Measurements from ENCODE around the gene SLC22A2.

The SLC22A2 gene

DNA sequence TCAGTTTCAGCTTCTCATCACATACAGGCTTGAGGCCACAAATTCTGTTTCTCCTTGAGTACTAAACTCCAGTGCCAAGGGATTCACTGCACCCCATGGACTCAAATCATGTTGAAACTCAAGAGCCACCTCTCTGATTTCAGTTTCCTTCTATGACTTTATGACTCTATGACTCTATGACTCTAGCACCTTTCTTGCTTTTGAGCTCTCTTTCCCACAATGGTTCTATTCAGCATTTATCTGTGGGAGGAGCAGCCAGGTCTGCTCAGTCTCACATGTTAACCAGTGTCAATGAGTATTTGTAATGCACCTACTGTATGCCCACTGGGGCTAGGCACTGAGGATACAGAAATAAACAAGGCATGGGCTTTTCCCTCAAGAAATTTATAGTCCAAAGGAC, 14.6 kb upstream of the SLC22A2 start:
- DNase-seq: no peak

DNA sequence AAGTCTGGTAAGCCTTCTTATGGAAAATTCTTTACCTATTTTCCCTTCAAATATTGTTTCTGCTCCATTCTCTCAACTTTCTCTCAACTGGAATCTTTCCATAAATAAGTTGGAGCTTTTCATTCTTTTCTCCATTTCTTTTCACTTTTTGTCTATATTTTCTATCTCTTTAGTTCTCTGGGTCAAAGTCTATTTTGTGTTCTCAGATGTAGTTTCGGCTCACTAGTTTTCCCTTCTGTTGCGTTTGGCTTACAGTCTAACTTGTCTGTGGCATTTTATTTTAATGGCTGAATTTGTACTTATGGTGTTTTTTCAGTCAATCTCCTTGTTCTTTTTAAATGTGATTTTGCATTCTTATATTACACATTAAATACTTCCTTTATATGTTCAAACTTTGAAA, 14.1 kb upstream of the SLC22A2 start:
- DNase-seq: no peak

DNA sequence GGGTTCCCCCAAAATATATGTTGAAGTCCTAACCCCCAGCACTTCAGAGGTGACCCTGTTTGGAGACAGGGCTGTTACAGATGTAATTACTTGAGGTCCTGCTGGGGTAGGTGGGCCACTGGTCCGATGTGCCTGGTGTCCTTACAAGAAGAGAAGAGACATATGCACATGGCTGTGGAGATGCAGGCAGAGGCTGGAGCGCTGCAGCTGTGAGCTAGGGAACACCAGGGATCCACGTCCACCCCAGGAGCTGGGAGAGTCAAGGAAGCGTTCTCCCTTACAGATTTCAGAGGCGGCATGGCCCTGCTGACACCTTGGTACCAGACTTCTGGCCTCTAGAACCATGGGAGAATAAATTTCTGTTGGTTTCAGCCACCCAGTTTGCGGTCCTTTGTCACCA, 11.7 kb upstream of the SLC22A2 start:
- DNase-seq: no peak

DNA sequence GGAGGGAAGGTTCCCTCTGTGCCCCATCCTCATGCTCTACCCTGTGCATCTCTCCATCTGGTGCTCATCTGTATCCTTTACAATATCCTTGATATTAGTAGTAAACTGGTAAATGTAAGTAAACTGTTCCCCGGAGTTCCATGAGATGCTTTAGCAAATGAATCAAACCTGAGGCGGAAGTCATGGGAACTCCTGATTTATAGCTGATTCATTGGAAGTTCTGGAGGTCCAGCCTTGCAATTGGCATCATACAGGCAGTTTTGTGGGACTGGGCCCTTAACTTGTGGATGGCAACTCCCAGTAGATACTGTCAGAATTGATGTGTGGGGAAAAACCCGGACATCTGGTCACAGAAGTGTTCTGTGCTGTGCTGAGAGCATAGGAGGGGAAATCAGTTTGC, 11.2 kb upstream of the SLC22A2 start:
- no peak for DNase-seq

DNA sequence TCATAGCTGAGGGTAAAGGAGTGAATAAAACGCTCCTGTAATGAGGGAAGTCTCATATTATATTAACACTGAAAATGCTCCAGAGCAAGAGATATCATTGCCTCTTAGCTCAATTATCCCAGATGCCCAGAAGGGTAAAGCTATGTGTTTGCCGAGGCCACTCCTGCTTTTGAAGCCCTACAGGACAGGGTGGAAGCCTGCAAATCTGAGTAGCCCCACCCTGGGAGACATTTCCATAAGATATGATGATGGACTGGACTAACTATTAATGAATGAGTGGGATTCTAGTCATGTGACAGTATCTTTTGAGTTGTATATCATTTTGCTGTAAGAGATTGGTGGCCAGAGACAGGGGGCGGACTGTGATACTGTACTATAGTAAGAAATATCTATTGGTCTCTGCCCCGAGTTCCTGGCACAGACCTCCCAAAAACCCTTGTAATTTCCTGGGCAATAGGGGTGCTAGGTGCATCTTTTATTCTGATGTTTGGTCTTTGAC, 10.5 kb upstream of the SLC22A2 start:
- DNase-seq: no peak

DNA sequence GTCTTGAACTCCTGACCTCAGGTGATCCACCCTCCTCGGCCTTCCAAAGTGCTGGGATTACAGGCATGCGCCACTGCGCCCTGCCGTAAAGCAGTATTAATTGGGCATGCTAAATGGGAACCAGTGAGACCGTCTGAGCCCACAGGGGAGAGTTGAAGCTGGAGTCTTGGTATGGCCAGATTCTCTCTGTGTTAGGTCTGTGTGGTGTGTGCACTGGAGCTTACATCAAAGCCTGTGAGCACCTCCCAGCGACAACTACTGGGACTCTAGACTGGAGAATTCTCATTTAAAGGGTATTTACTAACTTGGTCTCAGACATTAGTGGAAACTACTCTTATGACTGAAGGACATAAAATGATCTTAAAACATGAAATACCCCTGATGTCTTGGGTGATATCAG, 8.5 kb upstream of the SLC22A2 start:
- no peak for DNase-seq

DNA sequence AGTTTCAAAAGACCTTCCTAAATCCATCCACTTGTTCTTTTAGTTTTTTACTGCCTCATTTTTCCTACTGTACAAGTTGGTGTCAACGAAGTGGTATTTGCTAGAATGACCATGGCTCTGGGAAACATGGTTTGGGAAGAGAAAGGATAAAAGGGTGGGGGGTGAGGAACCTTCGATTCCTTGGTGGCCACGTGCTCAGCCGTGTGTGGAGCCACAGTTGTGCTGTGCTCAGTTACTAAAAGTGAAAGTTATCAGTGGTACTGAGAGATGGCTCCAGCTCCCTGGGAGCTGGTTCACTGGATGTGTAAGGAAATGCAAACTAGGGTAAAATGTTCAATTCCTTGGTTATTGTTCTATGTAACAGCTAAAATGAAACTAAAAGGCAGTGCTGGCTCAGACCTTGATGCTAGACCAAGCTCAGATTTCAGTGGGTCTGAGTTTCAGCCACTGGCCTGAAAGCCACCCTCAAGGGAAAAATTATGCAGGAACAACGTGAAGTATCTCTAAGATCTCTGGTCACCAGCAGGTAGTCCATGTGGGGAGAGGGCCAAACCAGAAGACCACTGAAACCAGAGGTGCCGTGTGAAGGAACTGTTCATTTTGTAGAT, 7.4 kb upstream of the SLC22A2 start:
- DNase-seq: no peak

DNA sequence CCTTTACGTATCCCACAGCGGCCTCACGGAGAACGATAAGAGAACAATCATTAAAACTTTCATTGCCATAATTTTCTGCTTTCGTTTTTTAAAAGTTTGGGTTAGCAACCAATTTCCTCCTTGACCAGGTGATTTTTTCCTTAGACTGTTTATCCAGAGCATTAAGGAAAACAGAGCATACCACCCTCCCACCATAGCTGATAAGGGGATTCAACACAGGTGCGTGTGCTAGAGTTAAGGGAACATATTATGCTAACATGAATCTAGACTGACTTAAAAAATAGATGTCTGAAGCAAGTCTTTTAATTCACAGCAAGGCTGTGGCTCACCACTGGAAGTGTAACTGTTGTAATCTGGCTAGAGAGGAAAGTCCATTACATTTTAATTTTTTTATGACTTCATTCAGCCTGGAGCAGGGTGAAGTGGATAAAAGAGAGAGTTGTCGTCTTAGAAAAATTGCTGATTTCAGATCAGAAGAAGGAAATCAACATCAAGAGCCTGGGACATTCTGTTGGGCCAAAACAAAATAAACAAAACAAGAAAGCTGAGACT, 5.5 kb upstream of the SLC22A2 start:
- no peak for DNase-seq

DNA sequence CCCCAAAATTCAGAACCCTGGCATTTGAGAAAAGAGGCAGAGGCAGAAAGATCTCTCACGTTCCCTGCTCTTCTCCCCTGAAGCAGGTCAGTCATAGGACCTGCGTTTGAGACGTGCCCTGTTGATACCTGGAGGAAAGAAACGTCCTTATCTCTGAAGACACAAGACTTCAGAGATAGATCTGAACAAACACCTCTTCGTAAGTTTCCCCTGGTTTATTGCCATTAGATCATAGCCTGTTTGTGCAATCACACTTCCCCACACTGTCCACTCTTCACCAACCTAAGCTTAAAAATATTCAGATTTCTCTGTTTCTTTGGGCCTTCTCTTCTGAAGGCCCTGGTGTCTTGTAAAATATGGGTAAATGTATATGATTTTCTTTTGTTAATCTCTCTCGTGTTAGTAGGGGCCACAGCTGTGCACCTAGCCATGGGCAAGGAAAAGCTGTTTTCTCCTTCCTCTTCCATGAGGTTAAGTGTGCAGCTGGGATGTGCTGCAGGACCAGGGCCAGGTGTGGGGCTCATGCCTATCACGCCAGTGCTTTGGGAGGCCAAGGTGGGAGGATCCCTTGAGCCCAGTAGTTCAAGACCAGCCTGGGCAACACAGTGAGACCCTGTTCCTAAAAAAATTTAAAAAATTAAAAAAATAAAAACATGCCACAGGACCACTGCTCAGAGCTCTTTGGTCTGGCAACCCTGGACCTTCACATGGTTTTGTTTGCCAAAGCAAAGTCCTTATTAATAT, 4.7 kb upstream of the SLC22A2 start:
- no peak for DNase-seq

DNA sequence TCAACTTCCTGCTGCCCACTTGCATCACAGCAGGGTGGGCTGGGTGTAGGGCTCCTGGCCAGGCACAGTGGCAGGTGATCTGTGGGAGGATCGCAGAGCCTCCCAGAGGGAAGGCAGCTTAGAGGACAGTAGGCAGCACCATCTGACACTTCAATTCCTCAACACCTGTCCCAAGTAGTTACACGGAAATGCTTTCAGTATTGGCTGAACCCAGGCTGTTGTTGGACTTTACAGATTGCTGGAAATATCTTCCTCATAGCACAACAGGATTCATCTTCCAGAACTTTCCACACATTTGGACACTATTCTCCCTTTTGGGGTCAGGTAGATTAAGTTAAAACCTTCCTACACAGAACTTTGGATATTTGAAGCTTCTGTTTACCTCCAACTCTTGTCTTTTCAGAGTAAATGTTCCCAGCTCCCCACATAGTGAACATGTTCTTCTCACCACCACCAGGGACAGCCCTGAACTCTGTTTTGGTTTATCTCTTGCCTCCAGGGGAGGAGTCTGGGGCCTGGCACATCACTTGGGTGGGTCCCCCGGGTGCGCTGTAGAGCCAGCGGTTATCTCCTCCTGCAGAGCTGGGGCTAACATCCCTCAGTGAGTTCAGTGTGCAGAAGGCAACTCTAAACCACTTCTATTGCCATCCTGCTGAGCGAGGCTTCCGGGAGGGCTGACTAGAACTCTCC, 3.5 kb upstream of the SLC22A2 start:
- no peak for DNase-seq

DNA sequence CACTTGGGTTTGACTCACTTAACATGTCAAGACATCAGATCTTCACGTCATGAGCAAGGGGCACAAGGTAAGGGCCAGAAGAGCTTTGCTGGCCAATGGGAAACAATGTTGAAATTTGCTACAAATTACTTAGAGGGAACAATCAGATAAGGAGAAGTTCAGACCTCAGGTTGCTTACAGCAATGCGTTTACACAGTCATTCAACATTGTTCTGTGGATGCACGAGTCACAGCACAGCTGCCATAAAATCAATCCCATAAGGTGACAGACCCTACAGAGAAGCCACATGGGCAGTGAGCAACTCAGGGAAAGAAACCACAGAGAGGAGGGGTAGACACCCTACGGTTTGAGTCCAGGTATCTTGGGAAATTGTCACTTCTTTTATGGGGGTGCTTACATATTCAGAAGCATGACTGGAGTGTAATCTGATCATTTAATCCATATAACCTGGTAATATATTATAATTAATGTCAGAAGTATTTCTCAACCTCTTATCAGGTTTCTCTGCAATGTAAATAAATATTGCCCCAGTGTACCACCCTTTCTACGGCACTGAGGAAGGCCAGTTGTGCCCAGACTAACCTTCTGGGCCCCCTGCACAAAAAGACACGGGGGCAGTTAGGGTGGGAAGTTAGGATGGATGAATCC, 2.3 kb upstream of the SLC22A2 start:
- no peak for DNase-seq

DNA sequence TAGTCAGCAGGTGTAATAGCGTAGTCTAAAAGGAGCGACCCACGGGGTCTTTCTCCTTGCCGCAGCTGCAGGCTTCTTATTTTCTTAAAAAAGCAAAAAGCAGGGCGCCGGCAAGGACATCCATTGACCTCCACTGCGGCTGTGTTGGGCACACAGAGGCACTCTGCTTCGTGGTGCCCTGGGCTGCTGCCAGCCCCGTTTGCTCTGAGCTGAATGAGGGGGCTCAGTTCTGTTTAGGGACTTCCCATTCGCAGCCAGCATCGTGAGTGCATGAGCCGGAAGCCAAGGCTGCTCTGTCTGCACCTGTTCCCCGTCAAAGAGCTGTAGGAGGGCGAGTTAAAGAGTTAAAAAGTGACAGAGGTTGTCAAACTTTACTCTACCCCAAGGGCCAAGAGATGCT, 1.7 kb upstream of the SLC22A2 start:
- DNase-seq: no peak

DNA sequence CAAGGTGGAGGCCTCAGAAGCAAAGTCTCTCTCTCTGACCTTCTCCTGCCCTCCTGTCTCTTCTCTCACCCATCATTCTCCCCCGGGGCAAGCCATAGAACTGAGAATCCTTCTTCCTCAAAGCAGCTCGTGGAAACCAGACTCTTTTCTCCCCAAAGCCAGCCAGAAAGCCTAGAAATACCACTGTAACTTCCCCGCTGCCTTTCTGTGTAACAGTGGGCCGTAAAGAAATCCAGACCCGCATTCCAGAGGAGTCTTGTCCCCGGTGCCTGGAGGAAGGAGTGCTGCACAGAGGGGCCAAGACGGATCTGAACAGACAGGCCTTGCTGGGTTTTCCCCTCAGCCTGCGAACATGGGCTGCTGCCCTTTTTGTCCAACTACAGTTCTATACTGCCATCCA, 977 bp upstream of the SLC22A2 start:
- no peak for DNase-seq

DNA sequence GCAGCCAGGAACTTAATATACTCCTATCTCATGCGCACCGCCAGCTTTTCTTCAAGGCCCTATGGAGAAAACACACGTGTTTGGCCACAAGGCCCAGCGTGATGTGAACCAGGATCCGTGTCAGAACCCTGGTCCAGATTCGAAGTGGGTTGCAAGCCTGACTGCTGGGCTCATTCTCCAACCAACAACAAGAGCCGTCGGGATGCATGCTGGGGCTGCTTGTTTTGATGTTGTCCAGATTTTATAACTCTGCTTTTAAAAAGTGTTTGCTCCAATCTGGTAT, 463 bp upstream of the SLC22A2 start:
- no peak for DNase-seq

DNA sequence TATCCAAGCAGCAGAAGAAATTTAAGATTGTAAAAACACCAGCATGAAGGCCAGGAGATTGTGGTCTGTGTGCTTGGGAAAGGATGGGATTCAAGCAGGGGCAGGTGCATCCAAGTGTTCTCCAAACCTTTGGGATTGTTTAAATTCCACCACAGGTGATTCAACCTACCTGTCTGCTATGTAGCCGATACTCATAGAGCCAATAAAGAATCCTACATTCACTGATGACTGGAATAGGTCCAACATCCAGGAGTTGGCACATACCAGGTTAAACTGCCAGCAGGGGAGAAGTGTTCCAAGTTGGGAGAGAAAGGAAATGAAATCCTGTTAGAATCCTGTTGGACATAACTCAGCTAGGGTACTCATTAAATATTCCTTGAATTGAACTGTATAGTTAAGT, 2.2 kb downstream of the SLC22A2 start:
- DNase-seq: no peak

DNA sequence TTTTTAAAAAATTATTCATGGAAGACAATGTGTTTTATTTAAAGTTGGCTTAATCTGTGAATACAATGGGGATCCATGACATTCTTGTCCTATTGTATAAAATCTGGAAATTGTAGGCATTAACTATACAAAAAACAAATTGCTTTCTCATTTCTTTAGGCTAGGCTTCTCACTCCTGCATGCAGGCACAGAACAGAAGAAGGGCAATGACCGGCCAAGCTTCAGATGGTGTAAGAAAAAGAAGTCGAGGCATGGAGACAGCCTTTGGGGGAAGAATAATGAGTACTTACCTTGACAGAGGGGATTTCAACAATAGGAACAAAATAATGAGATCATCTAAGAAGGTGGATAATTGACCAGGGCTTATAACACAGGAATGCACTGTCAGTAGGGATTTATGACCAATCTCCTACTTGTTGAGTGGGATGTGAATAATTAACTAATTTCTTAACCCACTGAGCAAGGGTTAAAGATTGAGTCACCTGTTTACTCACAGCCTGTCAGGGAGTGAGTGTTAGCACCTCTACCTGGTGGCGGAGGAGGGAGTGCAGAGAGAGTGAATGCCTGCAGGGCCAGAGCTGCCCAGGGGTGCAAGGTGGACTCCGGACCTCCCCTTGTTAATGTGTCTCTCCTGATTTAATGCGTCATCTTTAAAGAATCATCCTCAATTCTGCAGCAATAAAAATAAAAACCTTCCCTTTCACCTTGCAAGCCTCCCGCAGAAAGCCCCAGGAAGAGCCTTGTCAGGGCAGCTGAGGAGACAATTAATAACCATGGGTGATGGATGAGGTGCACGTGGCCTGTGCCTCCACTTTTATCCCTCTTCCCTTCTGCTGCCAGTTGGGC, 3.9 kb downstream of the SLC22A2 start:
- DNase-seq: no peak

DNA sequence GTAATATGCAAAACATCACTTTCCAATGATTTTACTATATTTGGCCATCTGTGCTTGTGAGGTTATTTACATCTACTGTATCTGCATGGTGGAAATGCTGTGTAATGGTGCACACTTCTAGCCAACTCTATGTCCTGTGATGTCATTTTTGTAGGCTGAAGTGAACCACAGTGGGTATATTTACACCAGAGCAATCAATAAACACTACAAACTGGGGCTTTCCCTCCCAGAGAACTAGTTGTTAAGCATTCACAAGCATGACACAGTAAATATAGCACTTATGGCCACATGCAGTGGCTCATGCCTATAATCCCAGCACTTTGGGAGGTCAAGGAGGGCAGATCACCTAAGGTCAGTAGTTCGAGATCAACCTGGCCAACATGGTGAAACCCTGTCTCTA, 4.9 kb downstream of the SLC22A2 start:
- no peak for DNase-seq

DNA sequence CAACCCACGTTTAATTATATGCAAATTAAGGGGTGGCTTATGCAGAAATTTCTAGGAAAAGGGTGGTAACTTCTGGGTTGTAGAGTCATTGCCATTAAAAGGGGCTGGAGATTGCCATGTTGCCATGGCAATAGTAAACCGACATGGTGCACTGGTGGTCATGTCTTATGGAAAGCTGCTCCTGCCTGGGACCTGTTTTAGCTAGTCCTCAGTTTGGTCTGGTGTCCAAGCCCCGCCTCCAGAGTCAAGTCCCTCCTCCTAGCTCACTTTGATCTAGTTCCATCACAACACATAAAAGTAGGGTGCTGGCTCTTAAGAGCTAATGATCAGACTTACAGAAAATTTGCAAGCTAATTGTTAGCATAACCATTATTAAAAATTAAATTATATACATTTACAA, 5.3 kb downstream of the SLC22A2 start:
- DNase-seq: no peak

DNA sequence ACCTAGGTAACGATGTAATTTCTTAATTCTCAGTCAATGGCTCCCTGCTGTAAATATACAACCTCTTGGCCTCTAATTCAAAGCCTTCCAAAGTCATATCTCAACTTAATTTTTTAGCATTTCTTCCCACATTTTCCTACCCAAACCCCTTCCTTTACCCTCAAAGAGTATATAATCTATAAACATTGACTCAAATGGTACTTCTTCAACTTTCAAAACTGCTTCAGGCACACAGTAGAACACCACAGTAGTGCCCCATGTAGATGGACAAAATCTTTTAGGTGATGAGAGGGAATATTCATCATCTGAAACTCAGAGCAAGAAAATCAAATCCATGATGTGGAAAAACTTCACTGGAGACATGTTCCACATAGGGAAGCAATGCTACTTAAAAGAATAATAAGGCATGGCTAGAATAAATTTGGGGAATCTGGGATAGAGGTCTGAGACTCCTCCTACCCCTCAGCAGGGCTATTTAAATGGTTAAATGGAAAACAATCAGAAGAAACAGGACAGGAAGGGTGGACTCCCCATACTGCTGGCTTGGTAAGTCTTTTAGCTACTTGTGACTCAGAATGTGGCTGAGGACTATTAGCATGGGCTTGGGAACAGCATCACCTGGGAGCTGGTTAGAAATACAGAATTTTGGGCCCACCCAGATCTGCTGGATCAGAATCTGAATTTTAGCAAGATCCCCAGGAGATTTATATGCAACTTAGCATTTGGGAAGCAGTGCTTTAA, 6.4 kb downstream of the SLC22A2 start:
- no peak for DNase-seq

DNA sequence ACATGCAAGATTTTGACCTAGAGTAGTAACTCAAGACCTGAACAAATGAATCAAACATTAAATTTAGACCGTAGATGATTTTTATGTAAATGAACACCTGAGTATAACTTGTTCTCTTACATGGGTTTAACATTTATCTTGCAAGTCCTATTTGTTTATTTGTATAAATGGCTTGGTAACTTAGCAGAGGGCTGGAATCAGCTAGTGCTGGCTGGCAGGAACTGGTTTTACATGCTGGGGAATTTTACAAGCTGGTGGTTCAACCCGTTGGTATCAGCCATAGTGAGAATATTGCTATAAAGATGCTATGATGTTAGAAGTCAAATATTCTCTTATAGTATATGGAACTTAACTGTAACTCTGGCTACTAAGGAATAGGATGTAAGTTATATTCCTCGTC, 8.9 kb downstream of the SLC22A2 start:
- DNase-seq: no peak

DNA sequence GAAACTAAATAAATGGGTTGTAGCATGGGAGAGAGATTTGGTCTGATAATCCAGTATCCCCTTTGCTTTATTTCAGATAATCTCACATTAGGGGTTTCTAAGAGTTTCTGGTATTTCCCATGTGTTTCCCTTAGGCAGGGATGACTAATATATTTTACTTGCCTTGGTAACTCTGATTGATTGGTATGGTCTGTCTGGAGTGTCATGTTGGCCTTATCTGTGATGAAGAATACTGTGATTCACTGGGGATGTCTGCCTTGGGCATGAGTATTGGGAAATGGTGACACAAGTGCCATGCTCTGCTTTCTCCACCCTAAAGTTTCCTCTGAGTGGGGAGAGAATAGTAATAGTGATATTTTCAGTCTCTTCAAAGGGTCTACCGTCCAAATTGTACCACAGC, 10.1 kb downstream of the SLC22A2 start:
- DNase-seq: no peak

DNA sequence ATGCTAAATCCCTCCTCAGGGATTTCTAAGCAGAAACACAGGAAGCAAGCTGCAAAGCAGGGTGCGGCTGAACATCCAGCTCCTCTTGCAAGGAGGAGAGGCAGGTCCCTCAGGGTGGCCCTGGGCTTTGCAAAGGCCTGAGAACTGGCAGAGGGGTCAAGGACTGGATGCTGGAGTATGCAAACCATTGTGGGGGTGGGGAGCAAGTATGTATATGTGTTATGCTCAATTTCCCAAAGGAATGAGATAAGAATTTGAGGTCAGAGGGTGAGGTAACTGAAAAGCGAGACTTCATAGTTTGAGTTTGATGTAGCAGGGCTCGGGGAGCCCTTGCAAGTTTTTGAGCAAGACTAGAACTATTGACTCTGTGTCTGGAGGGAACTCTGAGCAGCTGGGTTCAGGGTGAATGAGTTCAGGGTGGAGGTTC, 11.2 kb downstream of the SLC22A2 start:
- DNase-seq: no peak

All from NCI-H2107 (cell line).